Measurements from ENCODE around the gene CP. TPM values are rescaled to one million over a fixed set of nuclear protein-coding genes. Genes with fewer than 3 reads are reported as not detected.

Gene CP
- total RNA-seq, 2 experiments from 2014 or later, result not detected

DNA sequence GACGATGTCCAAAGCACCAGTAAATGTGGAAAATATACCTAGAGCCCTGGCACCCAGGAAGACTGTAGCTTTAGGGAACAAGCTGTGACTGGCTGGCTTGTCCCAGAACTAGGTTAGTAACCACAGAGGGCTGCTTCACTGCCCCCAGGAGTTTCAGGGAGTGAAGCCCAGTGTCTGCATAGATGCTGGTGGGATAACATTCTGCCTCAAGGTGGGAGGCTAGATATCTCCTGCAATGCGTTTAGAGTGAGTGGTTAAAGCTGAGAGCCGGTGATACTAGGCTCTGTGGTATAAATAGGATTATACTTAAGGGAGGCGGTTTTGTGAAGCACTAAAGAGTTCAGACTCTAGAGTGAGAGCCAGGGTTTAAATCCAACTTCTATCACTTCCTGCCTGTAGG, 11.7 kb upstream of the CP start:
- intact Hi-C loops (cut with micrococcal nuclease), result no loop called here

GRCh38 chr3:149231871-149232270, 10.2 kb upstream of the CP start:
- no peak for ATAC-seq

More for the DNA sequence above, 11.7 kb upstream of the CP start:
- H3K27me3 Mint-ChIP-seq, result peaks cover 19% of the 10 kb centered on the region
- no peaks in the 10 kb centered on the region for H3K9me3 Mint-ChIP-seq
- no peaks in the 10 kb centered on the region for H3K4me1 Mint-ChIP-seq (ENCODE audit: low read depth)
- ATAC-seq (no peak), DNase-seq (no peak)
- no peaks in the 10 kb centered on the region for H3K36me3 Mint-ChIP-seq (ENCODE audit: low read depth)
- H3K4me3 Mint-ChIP-seq, result no peak overlapping the region
- CTCF ChIA-PET, result no interaction called here
- POLR2A ChIA-PET, result interaction anchor here (0.9 kb wide), 1 partner anchor 24 kb away, joined by 3 read pairs; no protein-coding TSS in a partner anchor
- no peak overlapping the region for H3K27ac Mint-ChIP-seq
- TF ChIP-seq CTCF (IDR thresholded peaks at IDR 0.05), result no peak

DNA sequence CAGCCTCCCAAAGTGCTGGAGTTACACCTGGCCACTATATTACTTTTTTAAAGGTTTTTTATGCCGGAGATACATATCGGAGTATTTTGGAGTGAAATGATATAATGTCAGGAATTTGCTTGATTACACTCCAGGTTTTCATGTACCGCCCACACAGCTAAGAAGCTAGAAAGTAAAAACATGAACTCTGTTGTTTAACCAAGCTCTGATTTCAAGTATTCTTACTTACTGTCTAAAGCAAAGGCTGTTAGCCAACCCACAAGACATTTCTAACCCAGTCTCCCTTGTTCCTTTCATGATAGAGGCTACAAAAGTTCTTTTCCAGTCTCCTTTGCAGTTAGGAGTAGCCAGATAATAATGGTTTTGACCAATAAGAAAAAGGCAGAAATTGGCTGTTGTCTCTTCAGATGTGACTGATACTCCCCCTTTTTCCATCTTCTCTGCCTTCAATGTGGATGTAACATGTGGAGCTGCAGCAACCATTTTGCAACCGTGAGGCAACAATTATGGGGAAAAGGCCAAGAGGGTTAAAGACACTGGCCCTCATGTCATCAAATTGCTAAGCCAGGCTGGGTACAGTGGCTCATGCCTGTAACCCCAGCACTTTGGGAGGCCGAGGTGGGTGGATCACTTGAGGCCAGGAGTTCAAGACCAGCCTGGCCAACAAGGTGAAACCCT, 6.1 kb upstream of the CP start:
- Mint-ChIP-seq H3K36me3 (ENCODE audit: low read depth) (peaks cover 2% of the 10 kb centered on the region), H3K4me3 (no peak overlapping the region), H3K27ac (no peak overlapping the region), H3K27me3 (peaks cover 6% of the 10 kb centered on the region), H3K9me3 (peaks cover 2% of the 10 kb centered on the region), H3K4me1 (ENCODE audit: low read depth) (peaks cover 25% of the 10 kb centered on the region)
- TF ChIP-seq CTCF (IDR thresholded peaks at IDR 0.05), result no peak
- ChIA-PET CTCF (no interaction called here), POLR2A (no interaction called here)
- DNase-seq, result no peak
- intact Hi-C loops (cut with micrococcal nuclease), result loop anchor here (5.0 kb wide), 1 partner anchor 45 kb away; no protein-coding TSS in a partner anchor
- no peak for ATAC-seq

More at GRCh38 chr3:149231871-149232270, 10.2 kb upstream of the CP start:
- intact Hi-C loops (cut with micrococcal nuclease), result no loop called here
- no peak for DNase-seq
- Mint-ChIP-seq H3K36me3 (ENCODE audit: low read depth) (no peaks in the 10 kb centered on the region), H3K27me3 (peaks cover 15% of the 10 kb centered on the region), H3K4me3 (no peak overlapping the region), H3K27ac (no peak overlapping the region), H3K9me3 (no peaks in the 10 kb centered on the region), H3K4me1 (ENCODE audit: low read depth) (no peaks in the 10 kb centered on the region)
- no peak for TF ChIP-seq CTCF (IDR thresholded peaks at IDR 0.05)
- ChIA-PET POLR2A (no interaction called here), CTCF (interaction anchor here (1.2 kb wide), 1 partner anchor 16 kb away, joined by 3 read pairs; no protein-coding TSS in a partner anchor)

- intact Hi-C loops (cut with micrococcal nuclease), result loop anchor here (5.0 kb wide), 1 partner anchor 46 kb away; no protein-coding TSS in a partner anchor
- Mint-ChIP-seq H3K27me3 (peaks cover 4% of the 10 kb centered on the region), H3K4me3 (no peak overlapping the region), H3K27ac (no peak overlapping the region), H3K4me1 (ENCODE audit: low read depth) (peaks cover 25% of the 10 kb centered on the region), H3K9me3 (peaks cover 2% of the 10 kb centered on the region), H3K36me3 (ENCODE audit: low read depth) (peaks cover 2% of the 10 kb centered on the region)
- TF ChIP-seq CTCF (IDR thresholded peaks at IDR 0.05), result no peak
- ChIA-PET POLR2A (no interaction called here), CTCF (no interaction called here)
- ATAC-seq (no peak), DNase-seq (no peak)
Measured at GRCh38 chr3:149226776-149227175, 5.1 kb upstream of the CP start.
